GM10847 (cell line): Measurements from ENCODE around the gene SERTAD2.

Experiments used
- POLR2A ChIP-seq: IDR thresholded peaks from 2 replicates; pipeline ENCODE4 v1.6.1; 2011; ENCODE audit not compliant: insufficient read length; ENCODE audit errors: extremely low read depth

Gene SERTAD2

GRCh38 chr2:64595397-64596176 is 58.1 kb downstream of the SERTAD2 start:
- TF ChIP-seq POLR2A: no peak

GRCh38 chr2:64594226-64594989 is 59.3 kb downstream of the SERTAD2 start:
- no peak for TF ChIP-seq POLR2A

- no peak for TF ChIP-seq POLR2A
Observed at GRCh38 chr2:64593035-64593655, 60.6 kb downstream of the SERTAD2 start.

- no peak for TF ChIP-seq POLR2A
Observed at GRCh38 chr2:64591188-64591587, 62.5 kb downstream of the SERTAD2 start.

- no peak for TF ChIP-seq POLR2A
Observed at GRCh38 chr2:64587561-64587960, 66.2 kb downstream of the SERTAD2 start.

GRCh38 chr2:64586883-64587481 is 66.7 kb downstream of the SERTAD2 start:
- TF ChIP-seq POLR2A: no peak

GRCh38 chr2:64586054-64586453 is 67.7 kb downstream of the SERTAD2 start:
- TF ChIP-seq POLR2A: no peak

GRCh38 chr2:64582774-64583340 is 70.9 kb downstream of the SERTAD2 start:
- no peak for TF ChIP-seq POLR2A

GRCh38 chr2:64581777-64582539 is 71.8 kb downstream of the SERTAD2 start:
- TF ChIP-seq POLR2A: no peak
